SIG-M5 treated with dmso at 0.1 percent for 504 hours (cell line): ENCODE results near the gene AGAP1.

Experiments
- DNase-seq: peaks from one replicate; lab custom pipeline; 2025; ENCODE audit not compliant: unreplicated experiment; lab: John Stamatoyannopoulos, UW

Gene AGAP1

DNA sequence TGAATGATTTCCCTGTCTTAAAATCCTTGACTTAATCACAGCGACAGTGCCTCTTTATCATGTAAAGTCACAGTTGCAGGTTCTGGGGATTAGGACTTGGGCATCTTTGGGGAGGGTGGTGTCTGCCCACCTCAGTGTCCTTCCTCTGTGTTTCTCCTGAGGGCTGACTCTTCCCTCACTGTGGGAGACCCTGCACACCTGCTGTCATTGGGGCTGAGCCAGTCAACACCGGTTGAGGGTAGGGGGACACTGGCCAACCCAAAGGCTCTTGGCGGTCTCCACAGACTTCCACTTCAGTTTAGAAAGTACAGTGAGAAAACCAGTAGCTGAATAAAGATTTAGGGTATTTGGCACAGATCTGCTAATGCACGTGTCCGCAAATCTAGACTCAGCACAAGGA is 36.9 kb downstream of the AGAP1 start:
- DNase-seq, result no peak

DNA sequence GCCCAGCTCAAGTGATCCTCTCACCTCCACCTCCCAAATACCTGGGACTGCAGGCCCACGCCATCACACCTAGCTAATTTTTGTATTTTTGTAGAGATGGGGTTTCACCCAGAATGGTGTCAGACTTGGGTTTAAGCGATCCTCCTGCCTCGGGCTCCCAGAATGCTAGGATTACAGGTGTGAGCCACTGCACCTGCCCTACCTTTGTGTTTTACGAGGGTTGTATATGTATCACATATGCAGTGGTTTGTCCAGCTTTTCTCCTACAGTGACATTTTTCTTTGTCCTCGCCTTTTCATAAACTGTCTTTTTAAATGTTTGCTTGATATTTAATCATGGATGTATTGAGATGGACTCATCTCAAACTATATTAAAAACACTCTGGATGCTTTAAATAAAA is 38.5 kb downstream of the AGAP1 start:
- no peak for DNase-seq

DNA sequence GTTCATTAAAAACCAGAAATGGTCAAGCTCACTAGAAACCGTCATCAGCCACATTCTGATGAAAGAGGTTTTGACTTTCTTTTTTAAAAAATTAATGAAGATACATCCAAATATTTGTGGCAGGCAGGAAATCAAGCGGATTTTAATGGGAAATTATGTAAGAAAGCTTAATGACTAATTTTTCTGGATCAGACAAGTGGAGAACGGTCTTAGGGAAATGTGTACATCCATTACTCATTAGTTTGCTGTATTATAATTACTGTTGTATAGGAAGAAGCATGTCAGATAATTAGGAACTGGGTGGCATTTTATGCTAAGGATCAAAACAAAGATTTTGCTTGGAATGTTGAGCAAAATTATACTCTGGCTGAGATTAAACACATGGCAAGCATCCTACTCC is 39.4 kb downstream of the AGAP1 start:
- DNase-seq, result no peak

DNA sequence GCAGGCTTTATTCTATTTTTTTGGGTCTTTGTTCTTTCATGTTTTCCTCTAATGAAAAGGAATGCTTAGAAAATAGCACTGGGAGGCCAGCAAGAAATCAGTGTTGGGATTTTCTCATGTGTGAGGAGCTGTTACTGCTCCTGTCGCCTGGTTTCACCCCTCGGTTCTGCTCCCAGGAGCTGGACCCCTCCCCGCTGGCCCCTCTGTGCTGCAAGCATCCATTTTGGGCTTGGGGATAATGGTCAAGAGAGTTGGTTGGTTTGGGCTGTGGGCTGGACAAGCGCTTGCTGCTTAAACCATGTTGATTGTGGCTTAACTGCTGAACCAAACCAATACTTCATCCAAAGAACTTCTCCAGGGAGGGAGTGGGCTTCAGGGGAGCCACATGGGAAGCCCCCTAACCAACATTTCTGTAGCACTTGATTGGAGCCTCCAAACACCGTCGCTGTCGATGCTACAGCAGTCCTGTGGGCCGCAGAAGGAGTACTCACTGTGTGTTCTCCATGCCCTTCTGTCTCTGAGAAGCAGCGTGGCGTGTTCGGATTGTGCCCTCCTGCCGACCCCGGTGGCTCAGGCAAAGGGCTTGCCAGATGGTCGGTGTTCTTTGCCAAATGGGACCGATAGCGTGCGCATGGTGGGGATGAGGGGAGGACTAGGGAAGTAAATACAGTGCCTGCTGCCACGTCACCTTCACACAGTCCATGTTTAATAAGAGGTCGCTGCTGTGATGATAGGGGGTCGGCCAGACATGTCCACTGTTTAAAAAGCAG is 40.0 kb downstream of the AGAP1 start:
- DNase-seq, result no peak

DNA sequence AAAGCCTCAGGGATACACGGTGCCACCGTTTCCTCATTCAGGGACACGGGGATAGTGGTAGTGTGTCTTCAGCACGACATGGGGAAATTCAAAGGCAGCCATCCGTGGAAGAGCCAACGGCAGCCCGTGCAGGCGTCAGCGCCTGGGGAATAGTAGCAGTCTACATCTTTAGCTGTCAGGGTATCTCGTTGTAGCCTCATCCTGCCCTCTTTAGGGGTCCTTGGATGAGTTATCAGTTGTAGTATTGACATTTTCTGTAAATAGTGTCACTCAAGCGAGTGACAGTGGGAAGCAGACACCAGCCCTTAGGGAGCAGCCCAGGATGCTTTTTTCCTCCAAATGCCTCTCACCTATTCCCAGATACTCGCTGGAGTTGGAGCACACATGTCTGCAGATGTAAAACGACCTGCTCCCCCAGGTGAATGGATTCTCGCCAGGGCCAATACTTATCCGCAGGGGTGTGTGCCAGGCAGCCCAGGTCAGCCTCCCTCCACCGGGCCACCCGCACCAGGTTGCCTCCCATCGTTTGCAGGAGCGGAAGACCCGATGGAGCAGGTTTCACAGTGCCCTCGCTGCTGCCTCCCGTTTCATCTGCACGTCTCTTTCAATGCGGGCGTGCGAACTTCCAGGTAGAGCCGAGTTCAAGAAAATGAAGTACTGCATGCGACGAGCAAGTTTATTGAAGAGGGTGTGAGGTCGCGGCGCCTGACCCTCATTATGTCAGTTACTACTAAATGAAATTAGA is 41.0 kb downstream of the AGAP1 start:
- DNase-seq, result no peak

DNA sequence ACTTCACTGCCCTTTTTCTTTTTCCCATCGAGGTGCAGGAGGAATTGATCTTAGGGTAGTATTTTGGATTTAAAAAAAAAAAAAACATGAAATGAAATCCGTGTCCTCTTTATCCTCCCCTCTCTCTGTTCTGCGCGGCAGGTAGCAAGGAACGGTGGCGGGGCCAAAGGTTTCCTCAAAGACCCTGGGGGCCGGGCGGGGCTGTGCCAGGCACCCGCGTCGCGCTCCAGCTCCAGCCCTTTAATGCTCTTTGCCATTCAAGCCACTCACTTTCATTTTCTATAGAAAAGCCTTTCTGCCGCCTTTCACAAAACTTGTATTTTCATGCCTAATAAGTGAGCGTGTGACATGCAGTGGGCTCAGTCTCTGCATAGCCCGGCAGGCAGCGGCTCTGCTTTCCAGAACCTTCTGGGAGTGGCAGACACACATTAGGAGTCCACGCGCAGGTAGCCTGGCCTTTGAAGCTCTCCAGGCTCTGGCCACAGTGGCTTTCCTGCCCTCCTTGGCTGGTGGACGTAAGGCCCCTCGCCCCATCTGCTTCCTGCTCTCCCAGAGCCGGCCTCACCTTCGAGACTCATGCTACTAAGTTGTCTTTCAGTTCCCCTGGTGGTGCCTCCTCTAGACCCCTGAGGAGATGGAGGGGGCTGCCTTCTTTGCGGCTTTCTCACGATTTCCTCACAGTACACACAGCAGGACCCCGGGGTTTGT is 41.7 kb downstream of the AGAP1 start:
- DNase-seq, result no peak

DNA sequence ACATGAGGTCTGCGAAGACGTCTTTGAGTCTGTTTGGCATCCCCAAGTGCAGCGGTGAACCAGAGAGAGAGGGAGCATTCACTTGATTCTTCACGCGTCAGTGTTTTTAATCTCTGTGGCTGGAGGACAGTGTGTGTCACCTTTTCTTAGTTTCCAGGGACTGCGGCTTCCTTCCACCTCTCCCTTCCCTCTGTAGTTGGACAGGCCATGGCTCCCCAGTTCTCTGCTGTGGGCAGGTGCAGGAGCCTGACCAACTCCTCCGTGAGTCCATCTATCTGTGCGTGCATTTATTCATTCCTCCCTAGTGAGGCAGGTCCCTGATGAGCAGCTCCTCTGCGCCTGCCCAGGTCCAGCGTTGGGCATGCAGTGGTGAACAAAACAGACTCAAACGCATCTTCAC is 42.9 kb downstream of the AGAP1 start:
- no peak for DNase-seq

DNA sequence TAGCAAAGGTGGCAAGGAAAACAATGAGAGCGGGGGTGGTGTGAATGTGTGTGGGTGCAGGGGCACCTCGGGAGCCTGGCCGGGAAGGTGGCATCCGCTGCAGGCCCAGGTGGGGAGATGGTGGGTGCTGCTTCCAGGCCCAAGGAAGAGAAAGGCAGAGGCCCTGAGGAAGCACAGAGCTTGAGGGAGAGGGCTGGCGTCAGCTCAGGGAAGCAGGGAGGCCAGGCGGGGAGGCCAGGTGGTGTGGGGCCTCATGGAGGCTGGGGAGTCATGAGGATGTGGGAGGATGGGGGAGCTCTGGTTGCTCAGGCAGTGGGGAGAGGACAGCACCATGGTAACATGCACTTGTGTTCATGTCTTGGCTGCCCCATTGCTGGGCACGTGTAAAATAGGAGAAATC is 43.3 kb downstream of the AGAP1 start:
- DNase-seq, result no peak

DNA sequence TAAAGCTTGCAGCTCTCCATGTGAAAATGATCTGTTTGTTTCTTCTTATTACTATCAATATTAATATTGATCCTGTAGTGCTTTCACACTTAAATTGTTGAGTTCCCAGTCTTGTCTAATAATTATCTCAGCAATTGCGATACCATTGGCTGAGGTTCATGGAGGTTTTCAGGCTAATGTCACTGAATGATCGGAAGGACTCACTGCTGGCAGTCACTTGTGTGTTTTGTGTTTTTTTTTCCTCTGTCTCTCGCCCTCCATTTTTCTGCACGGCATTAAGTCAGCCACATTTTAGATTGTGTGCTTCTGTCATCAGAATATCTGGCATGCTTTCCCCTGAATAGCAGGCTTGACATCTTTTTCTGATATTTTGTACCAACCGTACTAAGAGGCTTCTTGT is 43.7 kb downstream of the AGAP1 start:
- no peak for DNase-seq

DNA sequence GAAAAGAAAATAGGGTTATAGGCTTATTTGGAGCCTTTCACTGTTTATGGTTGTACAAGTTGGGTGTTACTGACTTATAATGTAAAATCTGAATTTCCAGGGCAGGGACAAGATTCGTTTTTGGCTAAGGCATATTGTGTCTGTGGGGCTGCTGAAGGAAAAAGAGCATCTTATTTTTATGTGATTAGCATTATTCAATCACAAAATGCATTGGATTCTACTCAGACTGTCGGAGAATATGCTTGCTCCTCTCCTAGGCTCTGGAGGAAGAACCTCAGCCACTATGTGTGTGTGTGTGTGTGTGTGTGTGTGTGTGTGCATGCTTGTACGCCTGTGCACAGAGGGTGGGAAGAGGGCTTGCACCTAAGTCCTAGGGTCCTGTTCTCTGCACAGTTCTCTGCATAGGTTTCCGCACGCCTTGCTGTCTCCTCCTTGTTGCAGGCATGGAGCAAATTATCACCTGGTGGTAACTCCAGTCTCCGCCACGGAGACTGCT is 44.3 kb downstream of the AGAP1 start:
- no peak for DNase-seq

DNA sequence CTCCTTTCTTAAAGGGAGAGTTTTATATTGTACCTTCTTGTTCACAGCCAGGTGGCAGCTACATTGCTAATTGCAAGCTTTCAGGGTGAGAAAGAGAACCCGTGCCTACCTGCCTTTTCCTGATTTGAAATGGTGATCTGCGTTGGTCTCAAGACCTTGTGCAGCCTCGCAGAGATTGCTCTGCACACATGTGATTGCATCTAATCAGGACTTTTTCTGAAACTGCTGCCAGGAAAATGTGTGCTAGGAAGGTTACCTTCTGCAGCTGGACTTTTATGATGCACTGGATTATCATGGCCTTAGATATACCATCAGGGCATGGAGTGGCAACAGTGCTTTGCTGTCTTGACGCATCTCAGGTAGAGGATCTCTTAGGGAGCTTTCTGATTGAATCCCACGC is 45.1 kb downstream of the AGAP1 start:
- no peak for DNase-seq

DNA sequence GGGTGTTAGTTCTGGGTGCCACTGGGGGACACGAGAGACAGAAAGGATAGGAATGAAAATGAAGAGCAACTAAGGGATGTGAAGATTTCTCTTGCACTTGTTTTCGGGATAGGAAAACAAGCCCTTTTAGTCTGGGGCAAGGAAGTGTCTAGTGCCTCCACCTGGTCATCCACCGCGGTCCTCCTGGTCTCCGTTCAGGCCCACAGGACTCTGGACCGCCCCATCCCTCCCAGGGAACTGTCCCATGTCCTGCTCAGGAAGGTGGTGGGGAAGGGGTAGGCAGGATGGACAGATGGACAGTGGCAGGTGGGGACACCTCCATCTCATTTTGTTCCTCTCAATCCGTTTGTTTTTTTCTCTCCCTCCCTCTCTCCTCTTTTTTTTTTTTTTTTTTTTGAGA is 45.9 kb downstream of the AGAP1 start:
- DNase-seq, result no peak

DNA sequence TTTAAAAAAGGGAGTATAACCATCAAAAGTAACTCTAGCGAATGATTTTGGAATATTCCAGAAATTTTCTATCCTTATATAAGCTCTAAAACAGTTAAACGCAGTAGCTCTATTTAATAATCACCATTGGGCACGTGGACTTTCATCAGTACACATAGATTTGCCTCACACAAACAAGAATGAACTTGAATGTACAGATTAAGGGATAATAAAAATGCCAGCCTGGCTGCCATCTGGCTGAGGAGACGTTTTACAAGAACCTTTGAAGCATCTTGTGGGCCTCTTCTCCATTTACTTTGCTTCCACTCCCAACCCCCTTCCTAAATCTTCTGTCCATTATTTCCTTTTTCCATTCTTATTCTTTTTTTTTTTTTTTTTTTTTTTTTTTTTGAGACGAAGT is 47.2 kb downstream of the AGAP1 start:
- no peak for DNase-seq

DNA sequence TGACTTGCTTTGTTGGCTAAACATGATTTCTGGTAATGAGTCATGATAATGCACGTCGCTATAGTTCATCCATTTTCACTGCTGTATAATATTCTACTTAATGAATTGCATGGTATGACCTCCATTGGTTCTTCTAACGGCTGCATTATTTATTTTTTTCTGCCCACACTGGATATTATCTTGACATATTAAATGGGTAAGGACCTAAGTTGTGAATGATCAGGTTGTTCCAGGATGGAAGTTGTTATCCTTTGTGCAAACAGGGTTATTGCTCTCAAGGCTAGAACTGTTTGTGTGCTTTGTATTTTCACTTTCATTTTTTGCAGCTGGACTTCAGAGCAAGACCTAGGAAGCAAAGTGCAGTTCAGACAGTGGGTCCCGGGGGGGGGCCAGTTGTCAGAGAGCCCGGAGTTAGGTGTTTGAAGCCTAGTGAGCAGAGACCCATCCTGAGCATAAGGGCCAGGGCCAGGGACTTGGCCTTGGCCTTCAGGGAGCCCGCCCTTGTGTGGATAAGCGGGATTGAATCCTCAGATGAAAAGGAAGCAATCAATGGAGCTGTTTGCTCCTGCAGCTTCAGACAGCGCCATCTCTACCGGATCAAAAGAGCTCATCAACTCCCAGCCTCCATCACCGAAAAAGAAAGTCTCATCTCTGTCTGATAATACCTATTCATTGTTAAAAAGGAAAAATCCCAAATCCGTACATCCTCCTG is 48.2 kb downstream of the AGAP1 start:
- no peak for DNase-seq

DNA sequence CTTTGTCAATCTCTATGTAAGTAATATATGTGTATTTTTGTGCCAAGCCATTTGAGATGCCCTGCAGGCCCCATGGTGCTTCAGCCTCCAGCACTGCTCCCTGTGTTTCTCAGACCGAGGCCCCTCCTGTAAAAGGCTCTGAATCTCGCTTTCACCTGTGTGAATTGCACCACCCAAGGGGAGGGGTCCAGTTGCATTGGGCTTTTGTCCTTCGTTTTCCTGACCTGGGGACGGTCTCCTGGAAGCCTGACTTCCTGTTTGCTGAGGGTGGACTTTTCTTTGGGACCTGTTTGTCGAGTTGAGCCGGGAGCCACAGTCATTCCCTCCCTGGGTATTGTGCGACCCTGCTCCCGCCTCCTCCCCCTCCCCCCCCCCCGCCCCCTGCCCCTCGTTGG is 48.9 kb downstream of the AGAP1 start:
- peak; percentile 35 for DNase-seq

DNA sequence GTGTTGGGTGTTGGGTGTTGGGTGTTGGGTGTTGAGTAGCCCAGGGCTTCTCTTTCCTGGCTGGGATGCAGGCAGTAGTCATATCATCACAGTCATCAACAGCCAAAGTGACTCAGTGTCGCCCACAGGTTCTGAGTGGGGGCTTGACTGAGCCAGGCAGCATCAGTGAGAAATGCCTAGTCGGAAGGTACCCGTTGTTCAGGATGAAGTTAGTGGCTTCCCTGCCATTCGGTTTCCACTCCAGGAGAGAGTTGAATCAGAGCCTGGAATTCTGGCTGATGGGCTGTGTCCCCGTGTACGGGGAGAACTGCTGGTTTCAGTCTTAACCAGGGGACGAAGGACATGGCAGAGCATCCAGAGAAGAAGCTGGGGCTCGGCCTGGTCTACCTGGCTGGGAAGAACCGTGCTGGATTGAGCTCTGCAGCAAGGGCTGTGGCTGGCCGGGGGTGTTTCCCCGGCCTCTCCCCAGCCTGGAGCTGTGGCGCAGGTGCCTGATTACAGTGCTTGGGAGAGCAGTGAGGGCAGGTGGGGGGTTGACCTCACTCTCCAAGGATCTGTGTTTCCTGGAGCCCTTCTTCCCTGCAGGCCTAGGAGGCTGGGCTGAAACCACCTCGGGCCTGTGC is 49.4 kb downstream of the AGAP1 start:
- no peak for DNase-seq

DNA sequence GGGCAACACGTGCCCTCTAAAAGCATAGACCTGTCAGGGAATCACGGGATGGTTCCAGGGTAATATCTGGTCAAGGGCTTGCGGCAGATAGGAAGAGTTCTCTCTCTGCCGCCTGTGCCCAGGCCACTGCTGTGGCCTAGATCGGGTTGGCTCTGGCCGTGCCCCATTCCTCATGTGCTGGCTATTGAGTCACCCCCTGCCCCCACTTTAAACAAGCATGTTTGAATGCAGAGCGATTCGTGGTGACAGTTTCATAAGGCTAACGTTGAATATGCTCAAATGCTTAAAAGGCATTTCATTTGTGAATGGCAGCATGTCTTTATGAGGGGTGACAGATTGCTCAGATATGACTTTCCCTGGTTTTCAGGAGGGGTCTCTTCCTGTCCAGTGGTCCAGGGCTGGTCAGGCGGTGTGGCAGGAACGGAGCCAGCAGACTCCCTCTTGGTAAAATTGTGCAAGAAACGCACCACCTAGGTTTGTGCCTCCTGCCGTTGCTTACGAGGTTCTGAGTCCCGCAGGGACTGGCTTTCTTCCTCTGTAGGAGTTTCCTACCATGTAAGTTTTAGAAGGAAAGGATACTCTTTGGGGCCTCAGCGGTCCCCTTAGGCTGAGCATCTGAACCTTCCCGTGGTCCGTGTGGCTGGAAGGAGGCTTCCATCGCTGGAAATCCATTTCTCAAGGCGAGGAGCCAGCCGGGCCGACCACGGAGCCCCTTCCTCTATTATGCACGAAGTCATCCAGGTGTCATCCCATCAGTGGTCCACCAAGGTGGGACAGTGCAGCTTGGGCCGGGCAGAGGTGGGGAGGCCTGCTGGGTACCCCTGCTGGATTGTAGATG is 50.2 kb downstream of the AGAP1 start:
- DNase-seq, result no peak

DNA sequence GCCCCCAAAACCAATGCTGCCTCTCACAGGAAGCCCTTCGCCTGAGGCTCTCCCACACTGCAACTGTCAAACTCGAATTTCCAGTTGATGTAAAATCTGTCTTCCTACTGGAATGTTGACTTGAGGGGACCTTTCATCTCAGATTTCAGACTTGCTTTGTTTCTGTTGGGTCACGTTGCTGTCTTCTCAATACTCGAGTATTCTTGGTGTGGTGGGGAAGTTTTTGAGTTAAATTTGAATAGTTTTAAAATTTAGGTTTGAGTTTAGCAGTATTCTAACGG is 50.8 kb downstream of the AGAP1 start:
- no peak for DNase-seq

DNA sequence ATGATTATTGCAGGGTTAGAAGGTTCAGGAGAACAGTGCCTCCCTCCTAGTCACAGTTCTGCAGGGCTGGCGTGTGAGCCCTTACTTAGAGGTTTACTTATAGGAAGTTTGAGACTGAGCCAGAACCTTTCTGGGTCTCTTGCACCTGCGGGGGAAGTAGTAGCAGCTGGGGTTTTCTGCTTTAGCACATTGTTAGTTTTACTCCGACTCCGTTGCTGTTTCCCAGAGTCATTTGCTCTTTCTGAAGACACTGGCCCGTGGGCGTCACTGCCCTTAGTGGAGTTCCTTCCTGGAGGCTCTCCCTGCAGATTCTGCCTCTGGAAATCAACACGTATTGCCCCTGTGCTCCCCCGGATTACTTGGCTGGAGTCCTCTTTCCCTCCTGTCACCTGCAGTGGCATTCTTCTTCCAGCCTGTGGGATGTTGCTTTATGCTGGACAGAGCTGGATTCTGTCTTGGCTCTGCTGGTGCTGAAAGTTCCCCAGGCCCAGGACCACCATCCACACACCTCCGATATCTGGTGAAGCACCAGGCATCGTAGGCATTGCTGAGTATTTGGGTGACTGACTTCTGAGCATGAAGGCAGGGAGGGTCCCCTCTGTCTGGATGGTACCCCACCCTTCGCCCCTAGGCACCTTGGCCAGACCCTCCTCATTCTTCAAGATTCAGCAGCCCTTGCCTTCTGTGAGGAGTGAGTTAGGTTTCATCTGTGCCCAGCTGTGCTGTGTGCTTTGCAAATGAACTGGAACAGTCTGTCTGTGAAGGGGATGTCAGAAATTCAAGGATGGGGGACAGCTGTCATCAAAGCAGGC is 51.7 kb downstream of the AGAP1 start:
- DNase-seq, result no peak

DNA sequence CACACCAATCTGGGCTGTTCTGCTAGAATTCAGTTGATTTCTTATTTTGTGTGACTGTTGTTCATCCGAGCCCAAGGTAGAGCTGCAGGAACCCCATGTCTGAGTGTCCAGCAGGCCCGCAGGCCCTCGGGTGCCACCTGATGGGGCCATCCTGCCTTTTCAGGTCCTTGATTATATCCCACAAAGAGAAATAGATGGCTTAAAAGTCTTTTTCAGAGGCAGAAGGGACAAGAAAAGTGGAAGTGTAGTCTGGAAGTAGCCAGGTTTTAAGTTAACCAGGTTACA is 52.2 kb downstream of the AGAP1 start:
- DNase-seq, result no peak
